H9 (cell line): ENCODE data around the gene ARF1. TPM values are rescaled to one million over a fixed set of nuclear protein-coding genes. Genes with fewer than 3 reads are reported as not detected.

ENCODE experiments used
- DNase-seq: peaks from one replicate; pipeline ENCODE4 v3.0.0-alpha.2; 2017
- H2AFZ ChIP-seq: one replicate; pipeline ENCODE4 v1.6.1; 2013; ENCODE audit warnings: mild to moderate bottlenecking, low read length, control low read depth, moderate library complexity
- H2AK5ac ChIP-seq: 2 replicates; pipeline ENCODE4 v1.6.1; 2013; ENCODE audit warnings: low read length, control low read depth, mixed read lengths; ENCODE audit not compliant: insufficient read length
- H2BK120ac ChIP-seq: one replicate; pipeline ENCODE4 v1.6.1; 2013; ENCODE audit warnings: low read depth, mild to moderate bottlenecking, low read length, control low read depth, inconsistent platforms; ENCODE audit not compliant: poor library complexity, severe bottlenecking
- H2BK12ac ChIP-seq: 2 replicates; pipeline ENCODE4 v1.6.1; 2013; ENCODE audit warnings: low read length, control low read depth, mixed read lengths, low read depth; ENCODE audit not compliant: insufficient read length
- H2BK15ac ChIP-seq: 2 replicates; pipeline ENCODE4 v1.6.1; 2013; ENCODE audit warnings: low read depth, low read length, control low read depth
- H2BK20ac ChIP-seq: one replicate; pipeline ENCODE4 v1.6.1; 2013; ENCODE audit warnings: low read depth, mild to moderate bottlenecking, low read length, control low read depth, inconsistent platforms; ENCODE audit not compliant: poor library complexity, severe bottlenecking
- H2BK5ac ChIP-seq: 2 replicates; pipeline ENCODE4 v1.6.1; 2013; ENCODE audit warnings: low read length, control low read depth, mixed read lengths; ENCODE audit not compliant: insufficient read length
- H3K14ac ChIP-seq: 2 replicates; pipeline ENCODE4 v1.6.1; 2013; ENCODE audit warnings: low read length, control low read depth; ENCODE audit not compliant: insufficient read depth
- H3K18ac ChIP-seq: 2 replicates; pipeline ENCODE4 v1.6.1; 2013; ENCODE audit warnings: low read depth, mild to moderate bottlenecking, mixed read lengths, low read length, control low read depth; ENCODE audit not compliant: insufficient read length
- H3K23ac ChIP-seq: 2 replicates; pipeline ENCODE4 v1.6.1; 2013; ENCODE audit warnings: low read length, control low read depth, mixed read lengths, low read depth; ENCODE audit not compliant: insufficient read length
- H3K23me2 ChIP-seq: 2 replicates; pipeline ENCODE4 v1.6.1; 2013; ENCODE audit warnings: low read depth, mild to moderate bottlenecking, mixed read lengths, low read length, control low read depth; ENCODE audit not compliant: insufficient read length, poor library complexity, severe bottlenecking
- H3K27ac ChIP-seq: 2 replicates; pipeline ENCODE4 v1.5.1; 2013; ENCODE audit warnings: low read length, control low read depth, mixed read lengths, low read depth; ENCODE audit not compliant: insufficient read length
- H3K27me3 ChIP-seq: 2 replicates; pipeline ENCODE4 v1.6.1; 2013; ENCODE audit warnings: low read length, control low read depth, inconsistent platforms; ENCODE audit not compliant: insufficient read depth
- H3K4ac ChIP-seq: 2 replicates; pipeline ENCODE4 v1.6.1; 2013; ENCODE audit warnings: low read depth, mild to moderate bottlenecking, control low read depth, inconsistent platforms, low read length, moderate library complexity
- H3K4me1 ChIP-seq: 2 replicates; pipeline ENCODE4 v1.6.1; 2013; ENCODE audit warnings: low read length, control low read depth, inconsistent platforms; ENCODE audit not compliant: insufficient read depth
- H3K4me2 ChIP-seq: 2 replicates; pipeline ENCODE4 v1.6.1; 2013; ENCODE audit warnings: low read length, control low read depth, mixed read lengths; ENCODE audit not compliant: insufficient read length, insufficient read depth
- H3K56ac ChIP-seq: 2 replicates; pipeline ENCODE4 v1.6.1; 2013; ENCODE audit warnings: low read depth, mild to moderate bottlenecking, mixed read lengths, low read length, control low read depth; ENCODE audit not compliant: insufficient read length
- H3K79me1 ChIP-seq: 2 replicates; pipeline ENCODE4 v1.6.1; 2013; ENCODE audit warnings: low read depth, mild to moderate bottlenecking, moderate library complexity, low read length, control low read depth, inconsistent platforms; ENCODE audit not compliant: insufficient read depth, poor library complexity, severe bottlenecking
- H3K79me2 ChIP-seq: 2 replicates; pipeline ENCODE4 v1.6.1; 2013; ENCODE audit warnings: low read length, control low read depth, inconsistent platforms; ENCODE audit not compliant: insufficient read depth
- H3K9ac ChIP-seq: 2 replicates; pipeline ENCODE4 v1.6.1; 2013; ENCODE audit warnings: low read length, control low read depth, mixed read lengths; ENCODE audit not compliant: insufficient read length; ENCODE audit errors: extremely low read depth
- H3K9me3 ChIP-seq: one replicate; pipeline ENCODE4 v1.6.1; 2013; ENCODE audit warnings: low read depth, low read length, inconsistent platforms; ENCODE audit not compliant: control insufficient read depth
- H3T11ph ChIP-seq: one replicate; pipeline ENCODE4 v1.6.1; 2013; ENCODE audit warnings: mild to moderate bottlenecking, low read length, control low read depth, inconsistent platforms
- H4K20me1 ChIP-seq: one replicate; pipeline ENCODE4 v1.6.1; 2013; ENCODE audit not compliant: control insufficient read depth, insufficient read length, insufficient read depth
- H4K5ac ChIP-seq: 2 replicates; pipeline ENCODE4 v1.6.1; 2013; ENCODE audit warnings: low read depth, mild to moderate bottlenecking, mixed read lengths, low read length, control low read depth; ENCODE audit not compliant: insufficient read length
- H4K8ac ChIP-seq: replicated peaks from 2 replicates; pipeline ENCODE4 v1.6.1; 2013; ENCODE audit warnings: low read length, control low read depth, mixed read lengths, low read depth; ENCODE audit not compliant: insufficient read length
- H4K91ac ChIP-seq: 2 replicates; pipeline ENCODE4 v1.6.1; 2013; ENCODE audit warnings: low read depth, mild to moderate bottlenecking, moderate library complexity, mixed read lengths, low read length, control low read depth; ENCODE audit not compliant: insufficient read length
- H3K27ac Mint-ChIP-seq, 3 experiments: 2 replicates in 2 of 3; 3 replicates in 1 of 3; pipeline ENCODE4 v1.8.0; 2020 to 2021; ENCODE audit warnings: mixed read lengths in 3 of 3, mild to moderate bottlenecking in 1 of 3, moderate library complexity in 1 of 3
- H3K27me3 Mint-ChIP-seq: 2 replicates; pipeline ENCODE4 v1.8.0; 2021; ENCODE audit warnings: low read depth, mild to moderate bottlenecking, moderate library complexity, mixed read lengths
- H3K36me3 Mint-ChIP-seq, 3 experiments: 2 replicates in 2 of 3; 3 replicates in 1 of 3; pipeline ENCODE4 v1.8.0; 2020 to 2021; ENCODE audit warnings: low read depth in 3 of 3, mixed read lengths in 3 of 3; ENCODE audit not compliant: insufficient read depth in 1 of 3
- H3K4me1 Mint-ChIP-seq, 2 experiments: 2 replicates each; pipeline ENCODE4 v1.8.0; 2020; ENCODE audit warnings: mixed read lengths in 2 of 2
- H3K4me3 Mint-ChIP-seq, 2 experiments: 2 replicates in 1 of 2; 3 replicates in 1 of 2; pipeline ENCODE4 v1.8.0; 2020 to 2021; ENCODE audit warnings: mild to moderate bottlenecking in 2 of 2, mixed read lengths in 2 of 2, moderate library complexity in 1 of 2
- H3K9me3 Mint-ChIP-seq, 2 experiments: 2 replicates in 1 of 2; 3 replicates in 1 of 2; pipeline ENCODE4 v1.8.0; 2020; ENCODE audit warnings: mild to moderate bottlenecking in 2 of 2, mixed read lengths in 2 of 2, moderate library complexity in 1 of 2
- whole genome bisulfite sequencing: extraction: QIAGEN DNeasy Blood & Tissue Kit; methylation state at CpG from one replicate; pipeline ENCODE4 v1.1.7; 2013; ENCODE audit warnings: missing lambda C conversion rate, low lambda C conversion rate, mixed read lengths; ENCODE audit not compliant: insufficient read length; ENCODE audit errors: extremely low coverage; 5-methylcytosine and 5-hydroxymethylcytosine counted together
- total RNA-seq: library from RNA; stranded (reverse); gene quantifications from 2 replicates; pipeline ENCODE4 v1.2.1, GENCODE V29; 2021
- TF ChIP-seq, protein P1 (sequence below): fragments of 200-600 bp; sonication (generic); conservative IDR thresholded peaks from 3 replicates; pipeline ENCODE4 v1.8.0; 2021; ENCODE audit warnings: antibody characterized with exemption, mild to moderate bottlenecking

Gene ARF1
- total RNA-seq, 1 experiment from 2014 or later = 258 TPM

- no peak overlapping the region for H3K4me3 Mint-ChIP-seq
- no peak overlapping the region for H3K23ac ChIP-seq
- no peaks in the 10 kb centered on the region for H3K79me1 ChIP-seq
- H3K23me2 ChIP-seq = no peaks in the 10 kb centered on the region
- no peak overlapping the region for H4K91ac ChIP-seq
- TF ChIP-seq, protein P1, sequence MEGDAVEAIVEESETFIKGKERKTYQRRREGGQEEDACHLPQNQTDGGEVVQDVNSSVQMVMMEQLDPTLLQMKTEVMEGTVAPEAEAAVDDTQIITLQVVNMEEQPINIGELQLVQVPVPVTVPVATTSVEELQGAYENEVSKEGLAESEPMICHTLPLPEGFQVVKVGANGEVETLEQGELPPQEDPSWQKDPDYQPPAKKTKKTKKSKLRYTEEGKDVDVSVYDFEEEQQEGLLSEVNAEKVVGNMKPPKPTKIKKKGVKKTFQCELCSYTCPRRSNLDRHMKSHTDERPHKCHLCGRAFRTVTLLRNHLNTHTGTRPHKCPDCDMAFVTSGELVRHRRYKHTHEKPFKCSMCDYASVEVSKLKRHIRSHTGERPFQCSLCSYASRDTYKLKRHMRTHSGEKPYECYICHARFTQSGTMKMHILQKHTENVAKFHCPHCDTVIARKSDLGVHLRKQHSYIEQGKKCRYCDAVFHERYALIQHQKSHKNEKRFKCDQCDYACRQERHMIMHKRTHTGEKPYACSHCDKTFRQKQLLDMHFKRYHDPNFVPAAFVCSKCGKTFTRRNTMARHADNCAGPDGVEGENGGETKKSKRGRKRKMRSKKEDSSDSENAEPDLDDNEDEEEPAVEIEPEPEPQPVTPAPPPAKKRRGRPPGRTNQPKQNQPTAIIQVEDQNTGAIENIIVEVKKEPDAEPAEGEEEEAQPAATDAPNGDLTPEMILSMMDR = no peak
- H3K4me1 ChIP-seq = no peaks in the 10 kb centered on the region; the same call in 1 of the 2 replicates
- peaks cover 16 to 33% of the 10 kb centered on the region in 2 experiments for H3K4me1 Mint-ChIP-seq
- no peak overlapping the region for H2BK12ac ChIP-seq
- no peak overlapping the region for H3K56ac ChIP-seq
- H4K20me1 ChIP-seq = no peaks in the 10 kb centered on the region
- no peak overlapping the region for H3K27ac Mint-ChIP-seq
- no peak overlapping the region for H2BK120ac ChIP-seq
- H2AK5ac ChIP-seq = no peak overlapping the region
- no peaks in the 10 kb centered on the region for H3K36me3 Mint-ChIP-seq
- peak; percentile 44 for DNase-seq
- H3K4ac ChIP-seq = no peak overlapping the region
- H3K9ac ChIP-seq = no peak overlapping the region
- H3K27me3 ChIP-seq = peaks cover 67% of the 10 kb centered on the region; the same call in 1 of the 2 replicates
- no peaks in the 10 kb centered on the region for H3K9me3 Mint-ChIP-seq
- H4K5ac ChIP-seq = no peak overlapping the region
- H3K9me3 ChIP-seq = no peaks in the 10 kb centered on the region
- H2BK15ac ChIP-seq = no peak overlapping the region
- no peak overlapping the region for H2BK5ac ChIP-seq
- H3K14ac ChIP-seq = no peak overlapping the region
- no CpG with 5 or more reads among the region's 18 CpGs for WGBS
- H2BK20ac ChIP-seq = no peak overlapping the region
- no peak overlapping the region for H4K8ac ChIP-seq
- no peak overlapping the region for H3K4me2 ChIP-seq
- H3K27me3 Mint-ChIP-seq = peaks cover 96% of the 10 kb centered on the region
- H2AFZ ChIP-seq = no peak overlapping the region
- H3K18ac ChIP-seq = no peak overlapping the region
- no peak overlapping the region for H3T11ph ChIP-seq
- H3K79me2 ChIP-seq = no peaks in the 10 kb centered on the region
- H3K27ac ChIP-seq = no peak overlapping the region
These were observed 7.4 kb upstream of the ARF1 start for GRCh38 chr1:228074954-228075730.
